Parathyroid adenoma (tissue), 2 donors: ENCODE results near the gene PSMA8.

Experiments
- H2AFZ ChIP-seq: fragments of 300-600 bp; sonication (generic); one replicate; pipeline ENCODE4 v1.7.0; 2017; ENCODE audit warnings: antibody characterized with exemption, mild to moderate bottlenecking
- H3K27ac ChIP-seq: fragments of 300-600 bp; sonication (generic); one replicate; pipeline ENCODE4 v1.7.0; 2017
- H3K27me3 ChIP-seq: fragments of 300-600 bp; sonication (generic); one replicate; pipeline ENCODE4 v1.7.0; 2017; ENCODE audit warnings: low read length; ENCODE audit not compliant: control insufficient read depth, insufficient read depth
- H3K36me3 ChIP-seq: fragments of 300-600 bp; sonication (generic); one replicate; pipeline ENCODE4 v1.7.0; 2017; ENCODE audit warnings: low read length; ENCODE audit not compliant: control insufficient read depth, insufficient read depth
- H3K4me1 ChIP-seq: fragments of 300-600 bp; sonication (generic); one replicate; pipeline ENCODE4 v1.7.0; 2017; ENCODE audit warnings: control low read depth
- H3K4me2 ChIP-seq: fragments of 300-600 bp; sonication (generic); one replicate; pipeline ENCODE4 v1.7.0; 2017; ENCODE audit warnings: low read length
- H3K4me3 ChIP-seq: fragments of 300-600 bp; sonication (generic); one replicate; pipeline ENCODE4 v1.7.0; 2017; ENCODE audit warnings: low read depth, low read length
- H3K79me2 ChIP-seq: fragments of 300-600 bp; sonication (generic); one replicate; pipeline ENCODE4 v1.7.0; 2017; ENCODE audit warnings: control low read depth
- H3K9ac ChIP-seq: fragments of 300-600 bp; sonication (generic); one replicate; pipeline ENCODE4 v1.7.0; 2017; ENCODE audit warnings: mild to moderate bottlenecking
- H3K9me3 ChIP-seq: fragments of 300-600 bp; sonication (generic); one replicate; pipeline ENCODE4 v1.7.0; 2017; ENCODE audit warnings: low read length; ENCODE audit not compliant: control insufficient read depth
- TF ChIP-seq, protein P1 (sequence below): fragments of 300-600 bp; sonication (generic); IDR thresholded peaks from one replicate; pipeline ENCODE4 v1.7.0; 2017; ENCODE audit warnings: antibody characterized with exemption, mild to moderate bottlenecking
- donor health status: primary hyperparathyroidism.

PSMA8 gene

DNA sequence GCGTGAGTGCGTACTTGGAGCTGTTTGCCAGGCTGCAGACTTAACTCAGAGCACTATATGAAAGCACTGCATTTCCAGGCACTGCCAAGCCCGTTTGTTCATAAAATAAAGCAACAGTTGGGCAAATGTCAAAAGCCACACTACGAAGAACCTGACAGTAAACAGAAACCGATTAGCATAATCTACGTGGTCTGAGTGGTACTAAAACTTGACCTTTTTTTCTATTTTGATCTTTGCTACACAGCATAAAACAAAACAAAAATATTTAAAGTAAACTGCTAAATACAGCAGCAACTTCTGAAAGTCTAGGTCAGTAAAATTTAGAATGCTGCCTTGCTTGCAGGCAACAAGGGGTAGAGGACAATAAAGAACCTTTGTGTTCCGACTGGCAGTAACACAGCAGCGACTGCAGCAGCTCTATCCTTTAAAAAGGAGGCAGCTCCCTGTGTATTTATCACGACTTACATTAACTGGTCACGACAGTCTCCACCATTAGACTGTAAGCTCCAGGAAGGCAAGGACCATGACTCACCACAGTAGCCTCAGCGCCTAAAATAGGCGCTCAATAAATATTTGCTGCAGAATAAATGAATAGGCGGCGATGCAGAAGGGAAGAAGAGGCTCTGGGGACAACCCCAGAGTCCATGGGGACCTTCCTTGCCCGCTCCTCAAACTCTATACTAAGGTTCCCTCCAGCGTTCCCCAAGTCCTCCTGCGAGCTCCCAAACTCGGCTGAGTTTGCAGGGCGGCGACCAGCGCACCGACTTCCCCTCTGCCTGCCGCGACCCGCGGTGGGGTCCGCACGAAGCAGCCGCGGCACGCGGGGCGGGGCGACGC, 44.2 kb upstream of the PSMA8 start:
- Histone ChIP-seq H3K4me1 (no peaks in the 10 kb centered on the region), H3K4me3 (peak overlapping the region; percentile 99), H2AFZ (peak overlapping the region; percentile 95), H3K27me3 (no peaks in the 10 kb centered on the region), H3K36me3 (no peaks in the 10 kb centered on the region), H3K4me2 (peak overlapping the region; percentile 83), H3K27ac (peak overlapping the region; percentile 97), H3K9me3 (no peaks in the 10 kb centered on the region), H3K9ac (no peak overlapping the region), H3K79me2 (peaks cover 12% of the 10 kb centered on the region)
- TF ChIP-seq, protein P1, sequence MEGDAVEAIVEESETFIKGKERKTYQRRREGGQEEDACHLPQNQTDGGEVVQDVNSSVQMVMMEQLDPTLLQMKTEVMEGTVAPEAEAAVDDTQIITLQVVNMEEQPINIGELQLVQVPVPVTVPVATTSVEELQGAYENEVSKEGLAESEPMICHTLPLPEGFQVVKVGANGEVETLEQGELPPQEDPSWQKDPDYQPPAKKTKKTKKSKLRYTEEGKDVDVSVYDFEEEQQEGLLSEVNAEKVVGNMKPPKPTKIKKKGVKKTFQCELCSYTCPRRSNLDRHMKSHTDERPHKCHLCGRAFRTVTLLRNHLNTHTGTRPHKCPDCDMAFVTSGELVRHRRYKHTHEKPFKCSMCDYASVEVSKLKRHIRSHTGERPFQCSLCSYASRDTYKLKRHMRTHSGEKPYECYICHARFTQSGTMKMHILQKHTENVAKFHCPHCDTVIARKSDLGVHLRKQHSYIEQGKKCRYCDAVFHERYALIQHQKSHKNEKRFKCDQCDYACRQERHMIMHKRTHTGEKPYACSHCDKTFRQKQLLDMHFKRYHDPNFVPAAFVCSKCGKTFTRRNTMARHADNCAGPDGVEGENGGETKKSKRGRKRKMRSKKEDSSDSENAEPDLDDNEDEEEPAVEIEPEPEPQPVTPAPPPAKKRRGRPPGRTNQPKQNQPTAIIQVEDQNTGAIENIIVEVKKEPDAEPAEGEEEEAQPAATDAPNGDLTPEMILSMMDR: no peak

DNA sequence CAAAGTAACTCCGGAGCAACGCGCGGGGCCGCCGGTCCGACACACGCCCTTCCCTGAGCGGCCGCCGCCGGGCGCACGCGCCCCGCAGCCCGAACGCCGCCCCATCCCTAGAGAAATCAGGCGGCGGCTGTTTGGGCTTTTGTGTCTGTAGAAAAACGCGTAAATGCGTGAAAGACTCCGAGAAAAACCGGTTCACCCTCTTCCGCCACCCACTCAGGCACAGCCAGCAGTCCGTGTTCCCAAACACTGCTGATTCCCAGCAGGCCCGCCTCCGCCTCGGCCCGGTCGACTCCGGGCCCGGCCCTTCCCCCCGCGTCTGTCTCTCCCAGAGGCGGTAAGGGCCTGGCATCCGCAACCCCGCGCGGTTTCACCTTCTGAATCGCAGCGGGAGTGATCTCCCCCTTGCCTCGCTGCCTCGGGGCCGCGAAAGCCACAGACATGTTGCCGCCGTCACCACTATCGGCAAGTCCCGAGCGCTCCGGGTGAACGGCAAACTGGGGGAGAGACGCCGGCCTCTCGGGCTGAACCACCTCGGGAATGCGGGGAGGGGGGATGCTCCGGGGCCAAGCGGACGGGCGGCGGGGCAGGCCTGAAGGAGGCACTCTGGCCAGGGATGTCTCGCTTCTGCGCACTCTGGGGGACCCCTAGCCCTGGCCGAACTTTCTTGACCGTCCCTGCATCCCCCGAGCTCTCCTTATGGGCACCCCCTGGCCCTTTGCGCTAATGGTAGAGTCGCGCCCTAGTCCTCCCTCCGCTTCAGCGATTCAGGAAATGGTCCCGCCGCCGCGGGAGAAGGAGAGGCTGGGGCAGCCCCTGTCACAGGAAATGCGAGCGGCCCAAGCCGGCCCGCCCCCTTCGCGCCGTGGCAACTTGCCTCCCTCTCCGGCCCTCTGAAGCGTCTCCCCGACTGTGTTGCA, 43.3 kb upstream of the PSMA8 start, which contains the start of gene SS18:
TSS of gene SS18 (minus strand) at position 484 of the 917 bp plus-strand sequence. CDS start at position 440, 44 bp downstream.
- peak within 1 kb of the TSS; percentile 95 for H2AFZ ChIP-seq
- H3K4me1 ChIP-seq: no peaks in the 10 kb centered on the region
- no peaks in the 10 kb centered on the region for H3K36me3 ChIP-seq
- peak within 1 kb of the TSS; percentile 83 for H3K4me2 ChIP-seq
- H3K4me3 ChIP-seq: peak within 1 kb of the TSS; percentile 99
- TF ChIP-seq, protein P1: no peak
- no peaks in the 10 kb centered on the region for H3K9me3 ChIP-seq
- H3K79me2 ChIP-seq: peaks cover 12% of the 10 kb centered on the region
- H3K9ac ChIP-seq: peak within 1 kb of the TSS; percentile 56
- no peaks in the 10 kb centered on the region for H3K27me3 ChIP-seq
- H3K27ac ChIP-seq: peak within 1 kb of the TSS; percentile 97

DNA sequence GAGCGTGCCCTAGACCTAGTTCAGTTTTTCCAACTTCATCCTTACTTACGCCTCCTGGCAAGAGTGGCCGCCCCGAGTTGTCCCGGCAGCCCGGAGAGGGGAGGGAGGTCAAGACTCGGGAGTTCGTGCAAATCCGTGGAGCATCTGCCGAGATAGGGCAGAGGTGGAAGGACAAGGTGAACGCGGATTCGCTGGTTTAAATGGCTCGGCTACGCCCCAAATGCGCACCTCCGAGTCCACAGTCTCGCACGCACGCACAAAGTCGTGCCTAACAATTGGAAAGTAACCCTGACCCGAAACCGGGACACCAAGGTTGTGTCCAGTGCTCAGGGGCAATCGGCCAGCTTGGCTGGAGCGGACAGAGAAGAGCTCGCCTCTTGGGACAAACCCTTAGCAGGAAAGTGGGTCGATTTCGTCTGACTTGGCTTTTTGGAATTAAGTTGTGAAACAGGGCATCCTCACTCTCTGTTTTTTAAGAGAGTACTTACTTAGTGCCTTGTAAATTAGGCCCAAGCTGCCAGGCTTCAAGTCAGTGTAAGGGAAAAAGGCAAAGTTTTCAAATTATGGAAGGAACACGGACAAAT, 42.5 kb upstream of the PSMA8 start:
- peaks cover 12% of the 10 kb centered on the region for H3K79me2 ChIP-seq
- H2AFZ ChIP-seq: peak overlapping the region; percentile 95
- H3K27me3 ChIP-seq: no peaks in the 10 kb centered on the region
- TF ChIP-seq, protein P1: no peak
- no peak overlapping the region for H3K9ac ChIP-seq
- peak overlapping the region; percentile 83 for H3K4me2 ChIP-seq
- no peaks in the 10 kb centered on the region for H3K36me3 ChIP-seq
- H3K4me3 ChIP-seq: peak overlapping the region; percentile 99
- no peaks in the 10 kb centered on the region for H3K4me1 ChIP-seq
- peak overlapping the region; percentile 97 for H3K27ac ChIP-seq
- H3K9me3 ChIP-seq: no peaks in the 10 kb centered on the region

DNA sequence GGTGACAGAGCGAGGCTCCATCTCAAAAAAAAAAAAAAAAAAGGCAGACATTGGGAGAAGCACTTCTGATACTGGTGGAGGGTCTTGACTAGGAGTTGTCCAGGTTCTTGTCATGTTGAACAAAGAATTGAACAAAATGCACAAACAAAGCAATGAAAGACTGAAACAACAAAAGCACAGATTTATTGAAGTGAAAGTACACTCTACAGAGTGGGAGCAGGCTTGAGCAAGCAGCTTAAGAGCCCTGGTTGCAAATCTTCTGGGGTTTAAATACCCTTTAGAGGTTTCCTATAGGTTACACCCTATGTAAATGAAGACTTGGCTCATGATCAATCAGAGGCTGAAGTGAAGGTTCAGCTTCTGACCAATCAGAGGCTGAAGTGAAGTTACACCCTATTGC, 36.8 kb upstream of the PSMA8 start:
- H2AFZ ChIP-seq: no peak overlapping the region
- no peak overlapping the region for H3K27ac ChIP-seq
- H3K9ac ChIP-seq: no peak overlapping the region
- no peaks in the 10 kb centered on the region for H3K9me3 ChIP-seq
- no peaks in the 10 kb centered on the region for H3K36me3 ChIP-seq
- TF ChIP-seq, protein P1: no peak
- no peak overlapping the region for H3K4me2 ChIP-seq
- H3K27me3 ChIP-seq: no peaks in the 10 kb centered on the region
- no peak overlapping the region for H3K4me3 ChIP-seq
- no peaks in the 10 kb centered on the region for H3K79me2 ChIP-seq
- H3K4me1 ChIP-seq: no peaks in the 10 kb centered on the region
